CD4-positive, alpha-beta T cell treated with Interleukin-17A for 1 hour (primary cell): ENCODE results near the gene MYH14.
"Not testable (repeated sequence)": the region's sequence is repeated elsewhere in the genome, so short reads cannot be mapped to it uniquely, and the experiment has no call there.

Source experiments
- DNase-seq: peaks from one replicate; pipeline ENCODE4 v3.0.0-alpha.2; 2020

The MYH14 gene

DNA sequence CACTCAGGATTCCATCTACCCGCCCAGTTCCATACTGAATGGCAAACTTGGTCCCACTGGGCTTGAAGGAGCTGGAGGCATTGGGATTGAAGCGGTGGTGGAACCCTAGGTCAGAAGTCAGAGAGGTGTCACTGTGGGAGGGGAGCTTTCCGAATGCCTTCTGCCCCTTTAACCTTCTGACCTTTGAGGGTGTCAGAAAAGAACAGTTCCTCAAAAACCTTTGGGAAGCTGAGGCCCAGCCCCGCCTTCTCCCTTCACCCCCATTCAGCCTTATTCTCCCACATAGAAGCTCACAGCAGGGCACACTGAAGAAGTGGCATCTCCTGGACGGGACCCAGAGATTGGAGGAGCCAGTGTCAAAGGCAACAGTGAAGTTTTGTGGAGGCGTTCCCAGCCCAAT is 133.6 kb downstream of the MYH14 start:
- DNase-seq = not testable (repeated sequence)

- DNase-seq = no peak
Measured at GRCh38 chr19:50340331-50340730, 136.9 kb downstream of the MYH14 start.

GRCh38 chr19:50341091-50341564 is 137.7 kb downstream of the MYH14 start:
- no peak for DNase-seq

- DNase-seq = no peak
Measured at GRCh38 chr19:50344661-50345318, 141.4 kb downstream of the MYH14 start.

DNA sequence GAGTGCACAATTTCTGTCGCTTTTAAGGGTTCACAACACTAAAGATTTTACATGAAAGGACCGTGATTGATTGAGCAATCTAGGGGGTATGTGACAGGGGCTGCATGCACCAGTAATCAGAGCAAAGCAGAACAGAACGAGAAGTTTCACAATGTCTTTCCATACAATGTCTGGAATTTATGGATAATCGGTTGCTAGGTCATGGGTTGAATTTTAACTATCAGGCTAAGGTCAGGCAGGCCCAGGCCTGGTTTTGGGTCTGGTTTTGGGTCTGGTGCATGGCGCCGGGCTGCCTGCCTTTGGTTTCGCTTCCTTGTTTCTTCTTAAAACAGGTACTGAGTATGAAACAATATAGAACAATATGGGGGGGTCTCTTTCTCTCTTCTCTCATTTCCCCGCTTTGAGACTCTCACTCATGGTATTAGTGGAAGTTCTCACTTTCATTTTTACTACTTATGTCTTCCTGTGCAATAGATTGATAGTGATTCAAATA is 143.7 kb downstream of the MYH14 start:
- not testable (repeated sequence) for DNase-seq

GRCh38 chr19:50349277-50350057 is 146.0 kb downstream of the MYH14 start:
- no peak for DNase-seq

GRCh38 chr19:50352242-50352641 is 148.8 kb downstream of the MYH14 start:
- DNase-seq = no peak

DNA sequence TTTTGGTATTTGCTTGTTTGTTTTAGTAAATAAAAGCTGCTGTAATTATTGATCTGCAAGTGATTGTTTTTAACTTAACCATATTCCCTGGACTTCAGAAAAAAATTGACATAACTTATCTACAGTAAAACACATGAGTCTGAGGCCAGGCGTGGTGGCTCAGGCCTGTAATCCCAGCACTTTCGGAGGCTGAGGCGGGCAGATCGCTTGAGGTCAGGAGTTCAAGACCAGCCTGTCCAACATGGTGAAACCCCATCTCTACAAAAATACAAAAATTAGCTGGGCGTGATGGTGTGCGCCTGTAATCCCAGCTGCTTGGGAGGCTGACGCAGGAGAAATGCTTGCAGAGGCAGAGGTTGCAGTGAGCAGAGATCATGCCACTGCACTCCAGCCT is 150.1 kb downstream of the MYH14 start:
- DNase-seq = not testable (repeated sequence)

DNA sequence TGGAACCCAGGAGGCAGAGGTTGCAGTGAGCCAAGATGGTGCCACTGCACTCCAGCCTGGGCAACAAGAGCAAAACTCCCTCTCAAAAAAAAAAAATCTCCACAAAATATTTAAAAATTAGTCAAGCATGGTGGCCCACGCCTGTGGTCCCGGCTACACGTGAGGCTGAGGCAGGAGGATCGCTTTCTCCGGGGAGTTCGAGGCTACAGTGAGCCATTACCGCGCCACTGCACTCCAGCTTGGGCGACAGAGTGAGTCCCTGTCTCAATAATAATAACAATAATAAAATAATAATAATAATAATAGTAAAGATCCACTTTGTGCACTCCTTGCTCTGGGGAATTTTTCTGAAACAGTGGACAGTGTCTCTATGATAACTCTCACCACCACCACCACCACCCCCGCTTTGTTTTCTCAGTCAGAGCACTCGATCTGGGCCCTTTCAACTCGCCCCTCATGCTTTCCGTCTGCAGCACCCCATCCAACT is 153.3 kb downstream of the MYH14 start:
- DNase-seq = no peak

DNA sequence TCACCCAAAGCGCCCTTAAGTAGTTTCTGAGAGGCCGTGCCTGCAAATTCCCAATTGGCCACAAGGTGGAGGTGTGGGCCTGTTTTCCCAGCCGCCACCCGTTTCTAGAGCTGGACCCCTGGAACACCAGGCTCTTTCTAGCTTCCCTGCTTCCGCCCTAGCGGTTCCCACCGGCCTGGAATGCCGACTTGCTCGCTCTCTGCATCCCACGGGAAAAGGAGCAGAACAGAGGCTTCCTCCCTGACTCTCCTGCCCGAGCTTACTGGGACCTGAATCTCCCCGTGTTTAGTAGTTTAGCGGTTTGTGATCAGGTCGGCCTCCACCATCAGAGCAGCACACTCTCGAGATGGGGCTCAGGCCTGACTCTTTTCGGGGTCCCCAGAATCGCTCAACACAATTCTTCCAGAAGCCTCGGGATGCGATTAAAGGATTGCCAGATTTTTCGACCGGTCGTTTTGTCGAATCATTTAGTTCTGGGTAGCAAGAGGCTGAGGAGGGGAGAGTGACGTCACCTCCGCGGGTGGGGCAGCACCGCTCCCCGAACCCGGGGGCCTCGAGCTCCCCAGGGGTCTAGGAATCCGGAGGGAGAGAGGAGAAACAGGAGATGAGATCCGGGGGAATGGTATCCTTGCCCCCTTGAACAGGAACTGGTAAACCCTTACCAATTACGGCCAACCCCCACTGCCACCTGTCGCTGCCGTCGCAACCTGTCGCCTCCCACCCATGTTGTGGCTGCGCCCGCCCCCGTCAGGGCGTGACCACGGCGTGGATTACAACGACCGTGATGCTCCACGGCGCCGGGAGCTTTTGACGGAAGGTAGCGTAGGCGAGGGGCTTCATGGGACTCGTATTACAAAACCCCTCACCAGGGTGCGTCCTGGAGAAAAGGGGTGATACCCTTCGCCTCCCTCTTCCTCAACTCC is 154.0 kb downstream of the MYH14 start:
- DNase-seq = peak; percentile 93

- DNase-seq = peak; percentile 88
Measured at GRCh38 chr19:50358483-50359327, 155.3 kb downstream of the MYH14 start.

DNA sequence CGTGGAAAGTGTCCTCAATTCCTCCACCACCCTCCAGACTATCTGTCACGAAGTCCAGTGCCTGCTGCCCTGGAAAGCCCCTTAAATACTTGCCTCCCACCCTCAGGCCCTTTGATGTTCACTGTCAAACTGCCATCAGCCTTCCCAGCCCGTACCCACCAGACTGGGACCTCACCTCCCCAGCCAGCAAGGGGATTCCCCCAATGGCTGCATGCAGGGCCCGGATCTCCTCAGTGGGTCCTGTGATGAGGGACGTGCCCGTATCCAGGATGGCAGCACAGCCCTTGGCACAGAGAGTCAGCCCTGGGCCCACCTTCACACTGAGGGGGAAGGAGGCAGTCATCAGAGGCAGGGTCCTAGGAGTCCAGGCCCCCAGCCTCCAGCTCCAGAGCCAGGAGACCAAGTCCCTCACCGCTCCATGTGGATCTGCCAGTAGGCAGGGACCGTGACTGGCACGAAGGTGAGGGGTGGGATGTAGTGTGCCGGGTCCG is 156.0 kb downstream of the MYH14 start:
- DNase-seq = peak; percentile 45
